ENCODE results near the gene NRXN2.

- TF ChIP-seq CTCF (IDR thresholded peaks at IDR 0.05): no peak
- no peak for TF ChIP-seq EZH2 (IDR thresholded peaks at IDR 0.05)
- no peak for TF ChIP-seq EZH2phosphoT487 (IDR thresholded peaks at IDR 0.05)
These were observed 27.4 kb downstream of the NRXN2 start for GRCh38 chr11:64695548-64695947.
